Esophagus squamous epithelium (tissue), 4 donors: ENCODE measurements around the gene SCART1.

Source experiments
- POLR2A ChIP-seq, 4 donors: fragments of 450-650 bp; IDR thresholded peaks; one replicate each; pipeline ENCODE4 v1.6.1; 2017; ENCODE audit warnings: antibody characterized with exemption in 4 of 4, mild to moderate bottlenecking in 4 of 4, moderate library complexity in 3 of 4
- TF ChIP-seq, protein P1 (sequence below), 6 experiments: fragments of 450-650 bp in 4 of 6; fragments of 200-600 bp in 2 of 6; sonication (generic) in 2 of 6; IDR thresholded peaks; one replicate each; pipeline ENCODE4 v1.5.1; 2016 to 2019; ENCODE audit warnings: antibody characterized with exemption in 6 of 6, mild to moderate bottlenecking in 4 of 6, moderate library complexity in 4 of 6

DNA sequence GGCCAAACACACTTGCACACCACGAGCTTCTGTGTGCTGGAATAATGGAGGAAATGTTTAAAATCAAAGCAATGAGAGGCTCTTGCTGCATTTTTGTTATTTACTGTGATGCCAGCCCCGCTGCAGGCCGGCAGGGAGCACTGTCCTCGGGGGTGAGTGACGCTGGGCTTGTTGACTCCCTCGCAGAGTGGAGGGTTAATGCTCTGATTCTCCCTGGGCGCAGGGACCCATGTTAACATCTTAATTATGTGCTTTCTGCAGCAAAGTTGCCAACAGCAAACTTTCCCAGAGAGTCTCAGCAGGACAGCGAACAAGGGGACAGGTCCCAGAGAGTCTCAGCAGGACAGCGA lies 22.9 kb downstream of the SCART1 start:
- TF ChIP-seq, protein P1, sequence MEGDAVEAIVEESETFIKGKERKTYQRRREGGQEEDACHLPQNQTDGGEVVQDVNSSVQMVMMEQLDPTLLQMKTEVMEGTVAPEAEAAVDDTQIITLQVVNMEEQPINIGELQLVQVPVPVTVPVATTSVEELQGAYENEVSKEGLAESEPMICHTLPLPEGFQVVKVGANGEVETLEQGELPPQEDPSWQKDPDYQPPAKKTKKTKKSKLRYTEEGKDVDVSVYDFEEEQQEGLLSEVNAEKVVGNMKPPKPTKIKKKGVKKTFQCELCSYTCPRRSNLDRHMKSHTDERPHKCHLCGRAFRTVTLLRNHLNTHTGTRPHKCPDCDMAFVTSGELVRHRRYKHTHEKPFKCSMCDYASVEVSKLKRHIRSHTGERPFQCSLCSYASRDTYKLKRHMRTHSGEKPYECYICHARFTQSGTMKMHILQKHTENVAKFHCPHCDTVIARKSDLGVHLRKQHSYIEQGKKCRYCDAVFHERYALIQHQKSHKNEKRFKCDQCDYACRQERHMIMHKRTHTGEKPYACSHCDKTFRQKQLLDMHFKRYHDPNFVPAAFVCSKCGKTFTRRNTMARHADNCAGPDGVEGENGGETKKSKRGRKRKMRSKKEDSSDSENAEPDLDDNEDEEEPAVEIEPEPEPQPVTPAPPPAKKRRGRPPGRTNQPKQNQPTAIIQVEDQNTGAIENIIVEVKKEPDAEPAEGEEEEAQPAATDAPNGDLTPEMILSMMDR (IDR thresholded peaks at IDR 0.05), result no peak
- TF ChIP-seq POLR2A (IDR thresholded peaks at IDR 0.05), result no peak
